HCT116 (cell line): ENCODE measurements around the gene RNF113A. TPM values are rescaled to one million over a fixed set of nuclear protein-coding genes. Genes with fewer than 3 reads are reported as not detected.

Experiments
- ATAC-seq: fragments of 200-7000 bp; cut with Tn5 transposase; 2 replicates; pipeline ENCODE4 v1.9.1; 2020; ENCODE audit warnings: mild to moderate bottlenecking, moderate library complexity
- BruUV-seq: library from RNA; stranded (reverse); fragments of 400-500 nt; replicated peaks from 2 replicates; lab custom pipeline; 2021; lab: Mats Ljungman, UMichigan
- CTCF ChIA-PET: fragments of 300-600 bp; sonication (Branson Sonifier 250); formaldehyde crosslinking; loops from one replicate; lab custom pipeline; 2021; ENCODE audit warnings: antibody characterized with exemption; lab: Charles Lee
- POLR2A ChIA-PET: fragments of 300-600, 350-600 bp; sonication (Branson Sonifier 250); formaldehyde crosslinking; loops from one replicate; lab custom pipeline; 2021; ENCODE audit warnings: antibody characterized with exemption; lab: Charles Lee
- RAD21 ChIA-PET, 2 experiments: fragments of 300-600 bp; sonication (Branson Sonifier 250); formaldehyde crosslinking; loops; one replicate each; lab custom pipeline; 2023; ENCODE audit warnings: low total read pairs in 2 of 2; ENCODE audit not compliant: uncharacterized antibody in 2 of 2, unreplicated experiment in 2 of 2, low non-redundant PET in 1 of 2; lab: Charles Lee
- DNase-seq: peaks from one replicate; pipeline ENCODE4 v3.0.0-alpha.2; 2010; ENCODE audit warnings: low read depth, low spot score
- H2AFZ ChIP-seq: fragments of 200-600 bp; shearing (Covaris generic), sonication (generic); 2 replicates; pipeline ENCODE4 v1.6.1; 2017; ENCODE audit warnings: low read depth, mixed run types, mixed read lengths, antibody characterized with exemption, low read length; ENCODE audit not compliant: poor library complexity, severe bottlenecking
- H3K27ac ChIP-seq: 2 replicates; pipeline ENCODE4 v1.5.1; 2012; ENCODE audit warnings: low read depth, low read length
- H3K27me3 ChIP-seq: fragments of 200-600 bp; sonication (generic); 2 replicates; pipeline ENCODE4 v1.6.1; 2016; ENCODE audit warnings: mixed run types, low read length, mixed read lengths; ENCODE audit not compliant: insufficient read depth
- H3K36me3 ChIP-seq, 2 experiments: fragments of 200-500 bp in 1 of 2; fragments of 200-600 bp in 1 of 2; sonication (Bioruptor generic) in 1 of 2; sonication (generic) in 1 of 2; 2 replicates each; pipeline versions ENCODE4 v1.5.1 to v1.6.1; 2014 to 2016; ENCODE audit warnings: low read length in 2 of 2, inconsistent platforms in 1 of 2, mixed read lengths in 1 of 2, mixed run types in 1 of 2; ENCODE audit not compliant: insufficient read depth in 2 of 2, control insufficient read depth in 1 of 2
- H3K4me1 ChIP-seq, 2 experiments: fragments of 200-600 bp in 1 of 2; sonication (generic) in 1 of 2; 2 replicates each; pipeline versions ENCODE4 v1.5.1 to v1.6.1; 2012 to 2017; ENCODE audit warnings: low read length in 2 of 2, inconsistent platforms in 1 of 2, mild to moderate bottlenecking in 1 of 2, mixed read lengths in 1 of 2, mixed run types in 1 of 2, moderate library complexity in 1 of 2; ENCODE audit not compliant: insufficient read depth in 2 of 2, control insufficient read depth in 1 of 2
- H3K4me2 ChIP-seq: fragments of 200-600 bp; sonication (generic); 2 replicates; pipeline ENCODE4 v1.6.1; 2017; ENCODE audit warnings: mixed run types, low read length, mixed read lengths
- H3K4me3 ChIP-seq, 2 experiments: fragments of 200-600 bp in 1 of 2; sonication (generic) in 1 of 2; replicated peaks in 1 of 2; 2 replicates each; pipeline ENCODE4 v1.5.1; 2011 to 2016; ENCODE audit warnings: low read length in 2 of 2, control low read depth in 1 of 2, low read depth in 1 of 2, mild to moderate bottlenecking in 1 of 2, mixed read lengths in 1 of 2, mixed run types in 1 of 2
- H3K79me2 ChIP-seq: fragments of 200-600 bp; sonication (generic); 2 replicates; pipeline ENCODE4 v1.6.1; 2017; ENCODE audit warnings: mild to moderate bottlenecking, mixed run types, low read length, moderate library complexity, mixed read lengths; ENCODE audit not compliant: insufficient read depth
- H3K9ac ChIP-seq: fragments of 200-600 bp; sonication (generic); 2 replicates; pipeline ENCODE4 v1.6.1; 2016; ENCODE audit warnings: low read length, mixed read lengths
- H3K9me2 ChIP-seq: fragments of 200-600 bp; sonication (generic), shearing (Covaris generic); 2 replicates; pipeline ENCODE4 v1.6.1; 2017; ENCODE audit warnings: mixed run types, mild to moderate bottlenecking, moderate library complexity; ENCODE audit not compliant: insufficient read depth
- H3K9me3 ChIP-seq, 2 experiments: fragments of 200-500 bp in 1 of 2; fragments of 200-600 bp in 1 of 2; sonication (Bioruptor generic) in 1 of 2; sonication (generic) in 1 of 2; 2 replicates each; pipeline ENCODE4 v1.6.1; 2014 to 2017; ENCODE audit warnings: low read length in 2 of 2, mixed read lengths in 2 of 2, inconsistent platforms in 1 of 2, low read depth in 1 of 2, mild to moderate bottlenecking in 1 of 2, mixed run types in 1 of 2, moderate library complexity in 1 of 2; ENCODE audit not compliant: control insufficient read depth in 1 of 2, insufficient read depth in 1 of 2
- H4K20me1 ChIP-seq: fragments of 200-600 bp; sonication (generic), shearing (Covaris generic); 2 replicates; pipeline ENCODE4 v1.6.1; 2017; ENCODE audit warnings: mixed run types, mild to moderate bottlenecking, moderate library complexity; ENCODE audit not compliant: insufficient read depth
- POLR2AphosphoS5 ChIP-seq: IDR thresholded peaks from 2 replicates; pipeline ENCODE4 v1.6.1; 2011; ENCODE audit warnings: mild to moderate bottlenecking, low read depth, low read length, moderate library complexity
- RAD21 ChIP-seq: IDR thresholded peaks from 2 replicates; pipeline ENCODE4 v1.6.1; 2012; ENCODE audit warnings: low read depth, mild to moderate bottlenecking
- YY1 ChIP-seq: IDR thresholded peaks from 2 replicates; pipeline ENCODE4 v1.6.1; 2011; ENCODE audit warnings: low read length, low read depth, moderate library complexity, mild to moderate bottlenecking; ENCODE audit not compliant: insufficient replicate concordance; ENCODE audit errors: extremely low read depth
- ZFX ChIP-seq: fragments of 450-650 bp; IDR thresholded peaks from 2 replicates; pipeline ENCODE4 v1.6.1; 2017
- intact Hi-C: fragments of 100-400 bp; cut with micrococcal nuclease; formaldehyde crosslinking; loops from 2 replicates; pipeline ENCODE4 v1.10.0; 2022
- total RNA-seq: library from RNA; stranded (reverse); gene quantifications from one replicate; pipeline ENCODE4 v1.2.1, GENCODE V29; 2021; ENCODE audit not compliant: unreplicated experiment
- TF ChIP-seq, protein P1 (sequence below), 3 experiments: fragments of 200-600 bp in 1 of 3; sonication (generic) in 1 of 3; IDR thresholded peaks in 2 of 3; conservative IDR thresholded peaks in 1 of 3; 2 replicates each; pipeline ENCODE4 v1.5.1; 2012 to 2017; ENCODE audit warnings: low read depth in 2 of 3, low read length in 2 of 3, antibody characterized with exemption in 1 of 3, borderline replicate concordance in 1 of 3, control low read depth in 1 of 3, mild to moderate bottlenecking in 1 of 3, mixed read lengths in 1 of 3, mixed run types in 1 of 3, moderate library complexity in 1 of 3; ENCODE audit not compliant: insufficient read depth in 1 of 3

RNF113A gene
- total RNA-seq, 1 experiment from 2014 or later, result 8.1 TPM

DNA sequence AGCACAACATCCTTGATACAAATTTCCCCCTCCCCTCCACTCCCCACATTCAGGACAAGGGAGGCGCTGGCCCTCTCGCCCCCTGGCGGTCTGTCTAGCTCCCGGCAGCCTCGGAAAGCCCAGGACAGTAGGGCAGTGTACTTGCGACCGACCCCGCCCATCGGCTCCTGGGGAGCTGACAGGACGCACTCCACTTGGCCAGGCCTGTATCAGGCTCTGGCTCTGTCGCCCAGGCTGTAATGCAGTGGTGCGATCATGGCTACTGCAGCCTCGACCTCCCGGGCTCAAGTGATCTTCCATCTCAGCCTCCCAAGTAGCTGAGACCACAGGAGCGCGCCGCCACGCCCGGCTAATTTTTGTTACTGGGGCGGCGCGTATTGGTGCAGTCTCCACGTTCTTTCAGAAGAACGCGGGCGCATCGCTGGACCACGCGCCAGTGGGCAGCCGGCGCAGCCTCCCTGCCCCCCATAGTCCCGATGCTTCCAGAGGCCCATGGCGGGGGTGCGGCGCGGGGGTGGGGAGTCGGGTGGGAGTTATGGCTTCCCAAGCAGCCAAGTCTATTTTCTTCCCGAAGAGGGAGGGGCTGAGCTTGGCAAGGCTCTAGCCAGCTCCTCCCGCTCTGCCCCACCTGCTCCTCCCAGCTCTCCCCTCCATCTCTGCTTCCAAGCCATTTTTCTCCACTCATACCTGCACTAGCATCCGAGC lies 16.3 kb upstream of the RNF113A start:
- Histone ChIP-seq H3K9ac (peak overlapping the region; percentile 46), H3K79me2 (no peaks in the 10 kb centered on the region), H3K36me3 (no peaks in the 10 kb centered on the region), H2AFZ (no peak overlapping the region), H3K4me2 (peak overlapping the region; percentile 86), H3K4me1 (peaks cover 2 to 6% of the 10 kb centered on the region in 2 experiments; a peak in 2 of 4 replicates), H3K27ac (no peak overlapping the region), H4K20me1 (no peaks in the 10 kb centered on the region), H3K9me2 (no peaks in the 10 kb centered on the region), H3K27me3 (no peaks in the 10 kb centered on the region), H3K9me3 (no peaks in the 10 kb centered on the region), H3K4me3 (peak overlapping the region; percentile 40 to 60)
- TF ChIP-seq YY1 (no peak), ZFX (0 out of 2 replicates have a peak, but pooled peaks have one; percentile 10), RAD21 (peak; percentile 25; the same call in 1 of the 2 replicates), POLR2AphosphoS5 (no peak)
- TF ChIP-seq, protein P1, sequence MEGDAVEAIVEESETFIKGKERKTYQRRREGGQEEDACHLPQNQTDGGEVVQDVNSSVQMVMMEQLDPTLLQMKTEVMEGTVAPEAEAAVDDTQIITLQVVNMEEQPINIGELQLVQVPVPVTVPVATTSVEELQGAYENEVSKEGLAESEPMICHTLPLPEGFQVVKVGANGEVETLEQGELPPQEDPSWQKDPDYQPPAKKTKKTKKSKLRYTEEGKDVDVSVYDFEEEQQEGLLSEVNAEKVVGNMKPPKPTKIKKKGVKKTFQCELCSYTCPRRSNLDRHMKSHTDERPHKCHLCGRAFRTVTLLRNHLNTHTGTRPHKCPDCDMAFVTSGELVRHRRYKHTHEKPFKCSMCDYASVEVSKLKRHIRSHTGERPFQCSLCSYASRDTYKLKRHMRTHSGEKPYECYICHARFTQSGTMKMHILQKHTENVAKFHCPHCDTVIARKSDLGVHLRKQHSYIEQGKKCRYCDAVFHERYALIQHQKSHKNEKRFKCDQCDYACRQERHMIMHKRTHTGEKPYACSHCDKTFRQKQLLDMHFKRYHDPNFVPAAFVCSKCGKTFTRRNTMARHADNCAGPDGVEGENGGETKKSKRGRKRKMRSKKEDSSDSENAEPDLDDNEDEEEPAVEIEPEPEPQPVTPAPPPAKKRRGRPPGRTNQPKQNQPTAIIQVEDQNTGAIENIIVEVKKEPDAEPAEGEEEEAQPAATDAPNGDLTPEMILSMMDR (IDR thresholded peaks at IDR 0.05 in 2 of 3, conservative IDR thresholded peaks at IDR 0.05 in 1 of 3; ENCODE audit: borderline replicate concordance in 1 of 3, insufficient read depth in 1 of 3, low read depth in 2 of 3, low read length in 2 of 3), result peak; percentile 44 to 73 (median 62); a peak in 5 of 6 replicates
- intact Hi-C loops, result no loop called here
- peak; percentile 44 for DNase-seq
- RAD21 ChIA-PET, result interaction anchor here in 1 of 2 experiments (1.2 kb wide), 1 partner anchor 130 kb away, joined by 4 read pairs; no protein-coding TSS in a partner anchor
- peak; percentile 97 for ATAC-seq
- CTCF ChIA-PET, result interaction anchor here (0.6 to 2.1 kb wide), 10 partner anchors 8 to 394 kb away, joined by 3 to 11 read pairs (median 3); partner anchors contain the start of genes AKAP14 and UPF3B
- POLR2A ChIA-PET, result interaction anchor here (1.5 kb wide), 1 partner anchor 96 kb away, joined by 5 read pairs; the partner anchor contains the start of gene RPL39
- BruUV-seq, result no TSS peak
